ENCODE data around the gene NT5DC2. TPM values are rescaled to one million over a fixed set of nuclear protein-coding genes. Genes with fewer than 3 reads are reported as not detected.

NT5DC2 gene
- total RNA-seq, 1 experiment from 2014 or later = 229 TPM

DNA sequence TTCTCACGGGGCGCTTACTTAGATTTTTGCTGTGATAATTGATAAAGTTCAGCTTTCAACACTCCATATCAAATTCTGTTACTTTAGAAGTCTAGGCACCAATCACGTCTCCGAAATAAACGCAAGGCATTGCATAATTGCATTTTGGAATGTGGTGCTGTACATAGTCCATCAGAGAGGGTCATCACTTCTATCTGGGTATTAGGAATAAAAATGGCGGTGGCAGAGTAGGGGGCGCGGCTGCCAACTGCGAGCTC is 2.4 kb upstream of the NT5DC2 start:
- H3K27me3 ChIP-seq (ENCODE audit: low read length) = no peaks in the 10 kb centered on the region
- H3K4me3 ChIP-seq (ENCODE audit: low read length) = peak overlapping the region; percentile 56
- ChIA-PET CTCF (no interaction called here), POLR2A (ENCODE audit: unreplicated experiment) (interaction anchor here (0.5 to 0.9 kb wide), 6 partner anchors 32 to 361 kb away, joined by 3 to 5 read pairs (median 4); partner anchors contain the start of gene STIMATE)
- BruUV-seq (replicated peaks) = no TSS peak
- H4K20me1 ChIP-seq (ENCODE audit: low read length) = peaks cover 26% of the 10 kb centered on the region
- no peak for TF ChIP-seq EZH2phosphoT487 (IDR thresholded peaks at IDR 0.05; ENCODE audit: borderline replicate concordance, low read length)
- TF ChIP-seq EZH2 (IDR thresholded peaks at IDR 0.05; ENCODE audit: low read length, unreplicated experiment) = no peak
- TF ChIP-seq, protein P1, sequence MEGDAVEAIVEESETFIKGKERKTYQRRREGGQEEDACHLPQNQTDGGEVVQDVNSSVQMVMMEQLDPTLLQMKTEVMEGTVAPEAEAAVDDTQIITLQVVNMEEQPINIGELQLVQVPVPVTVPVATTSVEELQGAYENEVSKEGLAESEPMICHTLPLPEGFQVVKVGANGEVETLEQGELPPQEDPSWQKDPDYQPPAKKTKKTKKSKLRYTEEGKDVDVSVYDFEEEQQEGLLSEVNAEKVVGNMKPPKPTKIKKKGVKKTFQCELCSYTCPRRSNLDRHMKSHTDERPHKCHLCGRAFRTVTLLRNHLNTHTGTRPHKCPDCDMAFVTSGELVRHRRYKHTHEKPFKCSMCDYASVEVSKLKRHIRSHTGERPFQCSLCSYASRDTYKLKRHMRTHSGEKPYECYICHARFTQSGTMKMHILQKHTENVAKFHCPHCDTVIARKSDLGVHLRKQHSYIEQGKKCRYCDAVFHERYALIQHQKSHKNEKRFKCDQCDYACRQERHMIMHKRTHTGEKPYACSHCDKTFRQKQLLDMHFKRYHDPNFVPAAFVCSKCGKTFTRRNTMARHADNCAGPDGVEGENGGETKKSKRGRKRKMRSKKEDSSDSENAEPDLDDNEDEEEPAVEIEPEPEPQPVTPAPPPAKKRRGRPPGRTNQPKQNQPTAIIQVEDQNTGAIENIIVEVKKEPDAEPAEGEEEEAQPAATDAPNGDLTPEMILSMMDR (conservative IDR thresholded peaks at IDR 0.05; ENCODE audit: low read depth, low read length) = no peak
- peaks cover 11% of the 10 kb centered on the region; the same call in 1 of the 2 replicates for H3K36me3 ChIP-seq (ENCODE audit: low read depth, low read length)
- H3K9me2 ChIP-seq (replicated peaks; ENCODE audit: low read length) = no peaks in the 10 kb centered on the region
- no peak for ATAC-seq
- H3K9ac ChIP-seq (ENCODE audit: low read length) = no peak overlapping the region
- peaks cover 73% of the 10 kb centered on the region for H3K79me2 ChIP-seq (ENCODE audit: low read length)
- DNase-seq = no peak
- H2AFZ ChIP-seq (ENCODE audit: low read length) = peak overlapping the region; percentile 78
- no peaks in the 10 kb centered on the region for H3F3A ChIP-seq (ENCODE audit: low read length, unreplicated experiment)
- peaks cover 46% of the 10 kb centered on the region for H3K4me1 ChIP-seq (ENCODE audit: insufficient read depth, low read length)
- H3K27ac ChIP-seq (ENCODE audit: low read length) = no peak overlapping the region
- peak overlapping the region; percentile 83 for H3K4me2 ChIP-seq (ENCODE audit: low read length)
- H3K9me3 ChIP-seq (ENCODE audit: low read length) = no peaks in the 10 kb centered on the region
- intact Hi-C loops (cut with micrococcal nuclease) = loop anchor here (10.0 kb wide), 1 partner anchor 149 kb away; the partner anchor contains the start of genes GNL3 and PBRM1

GRCh38 chr3:52535411-52536111 is 1.9 kb upstream of the NT5DC2 start:
- TF ChIP-seq EZH2phosphoT487 (IDR thresholded peaks at IDR 0.05; ENCODE audit: borderline replicate concordance, low read length) (no peak), EZH2 (IDR thresholded peaks at IDR 0.05; ENCODE audit: low read length, unreplicated experiment) (no peak)
- TF ChIP-seq, protein P1 (conservative IDR thresholded peaks at IDR 0.05; ENCODE audit: low read depth, low read length) = no peak
- POLR2A ChIA-PET (ENCODE audit: unreplicated experiment) = interaction anchor here (0.5 to 0.9 kb wide), 5 partner anchors 34 to 362 kb away, joined by 3 to 5 read pairs (median 4); partner anchors contain the start of gene STIMATE

More at GRCh38 chr3:52535411-52536111, 1.9 kb upstream of the NT5DC2 start:
- DNase-seq = no peak
- Histone ChIP-seq H3F3A (ENCODE audit: low read length, unreplicated experiment) (no peaks in the 10 kb centered on the region), H3K9me3 (ENCODE audit: low read length) (no peaks in the 10 kb centered on the region), H3K36me3 (ENCODE audit: low read depth, low read length) (peaks cover 9% of the 10 kb centered on the region; the same call in 1 of the 2 replicates), H3K27ac (ENCODE audit: low read length) (no peak overlapping the region), H3K79me2 (ENCODE audit: low read length) (peaks cover 73% of the 10 kb centered on the region), H3K27me3 (ENCODE audit: low read length) (no peaks in the 10 kb centered on the region), H3K9me2 (replicated peaks; ENCODE audit: low read length) (no peaks in the 10 kb centered on the region), H3K4me1 (ENCODE audit: insufficient read depth, low read length) (peaks cover 46% of the 10 kb centered on the region), H2AFZ (ENCODE audit: low read length) (peak overlapping the region; percentile 78), H3K4me2 (ENCODE audit: low read length) (peak overlapping the region; percentile 83), H4K20me1 (ENCODE audit: low read length) (peaks cover 26% of the 10 kb centered on the region), H3K9ac (ENCODE audit: low read length) (no peak overlapping the region), H3K4me3 (ENCODE audit: low read length) (peak overlapping the region; percentile 56)
- intact Hi-C loops (cut with micrococcal nuclease) = loop anchor here (10.0 kb wide), 1 partner anchor 149 kb away; the partner anchor contains the start of genes GNL3 and PBRM1
- no peak for ATAC-seq
- CTCF ChIA-PET = no interaction called here
- TSS peak; percentile 40 for BruUV-seq (replicated peaks)

All from PC-3 (cell line).